Peyer's patch (tissue), 4 donors: ENCODE measurements around the gene ZPBP2. TPM values are rescaled to one million over a fixed set of nuclear protein-coding genes. Genes with fewer than 3 reads are reported as not detected.

ENCODE experiments used
- DNase-seq, 3 donors: peaks; one replicate each; pipeline ENCODE4 v3.0.0-alpha.2; 2017 to 2019
- H3K27ac ChIP-seq, 4 donors: fragments of 200-600 bp; sonication (generic); one replicate each; pipeline ENCODE4 v1.5.1; 2016 to 2019
- H3K27me3 ChIP-seq, 2 donors: fragments of 200-600 bp; sonication (generic); one replicate each; pipeline ENCODE4 v1.5.1; 2019
- H3K36me3 ChIP-seq, 3 donors: fragments of 200-600 bp; sonication (generic); one replicate each; pipeline ENCODE4 v1.5.1; 2016 to 2019
- H3K4me1 ChIP-seq, 4 donors: fragments of 200-600 bp; sonication (generic); one replicate each; pipeline ENCODE4 v1.5.1; 2016 to 2019
- H3K4me3 ChIP-seq, 4 donors: fragments of 200-600 bp; sonication (generic); 1 replicate in 3 of 4; 2 replicates in 1 of 4; pipeline ENCODE4 v1.5.1; 2016 to 2019; ENCODE audit warnings: mild to moderate bottlenecking in 1 of 4
- H3K9me3 ChIP-seq, 4 donors: fragments of 200-600 bp; sonication (generic); one replicate each; pipeline ENCODE4 v1.5.1; 2016 to 2019; ENCODE audit warnings: mild to moderate bottlenecking in 1 of 4
- POLR2A ChIP-seq, 2 donors: fragments of 450-650 bp; IDR thresholded peaks; one replicate each; pipeline ENCODE4 v1.5.1; 2017; ENCODE audit warnings: antibody characterized with exemption in 2 of 2, mild to moderate bottlenecking in 2 of 2, moderate library complexity in 2 of 2
- total RNA-seq, 4 donors: library from RNA; depleted of rRNA; stranded (reverse); fragments of >200 nt; gene quantifications; one replicate each; pipeline ENCODE4 v1.1.0, GENCODE V29; 2016
- TF ChIP-seq, protein P1 (sequence below), 6 experiments: fragments of 450-650 bp in 4 of 6; fragments of 200-600 bp in 2 of 6; sonication (generic) in 1 of 6; IDR thresholded peaks; one replicate each; pipeline ENCODE4 v1.5.1; 2017 to 2019; ENCODE audit warnings: antibody characterized with exemption in 6 of 6, mild to moderate bottlenecking in 3 of 6, moderate library complexity in 1 of 6

ZPBP2 gene
- total RNA-seq, 4 donors from 2014 or later = not detected

GRCh38 chr17:39923230-39923629 is 55.2 kb downstream of the ZPBP2 start:
- Histone ChIP-seq H3K4me1 (peaks cover 0 to 46% (median 14%) of the 10 kb centered on the region in 4 donors), H3K27ac (no peak overlapping the region), H3K4me3 (no peak overlapping the region), H3K27me3 (no peaks in the 10 kb centered on the region), H3K36me3 (peaks cover 0 to 35% (median 4%) of the 10 kb centered on the region in 3 donors), H3K9me3 (no peaks in the 10 kb centered on the region)
- TF ChIP-seq, protein P1, sequence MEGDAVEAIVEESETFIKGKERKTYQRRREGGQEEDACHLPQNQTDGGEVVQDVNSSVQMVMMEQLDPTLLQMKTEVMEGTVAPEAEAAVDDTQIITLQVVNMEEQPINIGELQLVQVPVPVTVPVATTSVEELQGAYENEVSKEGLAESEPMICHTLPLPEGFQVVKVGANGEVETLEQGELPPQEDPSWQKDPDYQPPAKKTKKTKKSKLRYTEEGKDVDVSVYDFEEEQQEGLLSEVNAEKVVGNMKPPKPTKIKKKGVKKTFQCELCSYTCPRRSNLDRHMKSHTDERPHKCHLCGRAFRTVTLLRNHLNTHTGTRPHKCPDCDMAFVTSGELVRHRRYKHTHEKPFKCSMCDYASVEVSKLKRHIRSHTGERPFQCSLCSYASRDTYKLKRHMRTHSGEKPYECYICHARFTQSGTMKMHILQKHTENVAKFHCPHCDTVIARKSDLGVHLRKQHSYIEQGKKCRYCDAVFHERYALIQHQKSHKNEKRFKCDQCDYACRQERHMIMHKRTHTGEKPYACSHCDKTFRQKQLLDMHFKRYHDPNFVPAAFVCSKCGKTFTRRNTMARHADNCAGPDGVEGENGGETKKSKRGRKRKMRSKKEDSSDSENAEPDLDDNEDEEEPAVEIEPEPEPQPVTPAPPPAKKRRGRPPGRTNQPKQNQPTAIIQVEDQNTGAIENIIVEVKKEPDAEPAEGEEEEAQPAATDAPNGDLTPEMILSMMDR (IDR thresholded peaks at IDR 0.05) = no peak
- TF ChIP-seq POLR2A (IDR thresholded peaks at IDR 0.05) = no peak
- peak in 1 of 3 donors; percentile 5 for DNase-seq

DNA sequence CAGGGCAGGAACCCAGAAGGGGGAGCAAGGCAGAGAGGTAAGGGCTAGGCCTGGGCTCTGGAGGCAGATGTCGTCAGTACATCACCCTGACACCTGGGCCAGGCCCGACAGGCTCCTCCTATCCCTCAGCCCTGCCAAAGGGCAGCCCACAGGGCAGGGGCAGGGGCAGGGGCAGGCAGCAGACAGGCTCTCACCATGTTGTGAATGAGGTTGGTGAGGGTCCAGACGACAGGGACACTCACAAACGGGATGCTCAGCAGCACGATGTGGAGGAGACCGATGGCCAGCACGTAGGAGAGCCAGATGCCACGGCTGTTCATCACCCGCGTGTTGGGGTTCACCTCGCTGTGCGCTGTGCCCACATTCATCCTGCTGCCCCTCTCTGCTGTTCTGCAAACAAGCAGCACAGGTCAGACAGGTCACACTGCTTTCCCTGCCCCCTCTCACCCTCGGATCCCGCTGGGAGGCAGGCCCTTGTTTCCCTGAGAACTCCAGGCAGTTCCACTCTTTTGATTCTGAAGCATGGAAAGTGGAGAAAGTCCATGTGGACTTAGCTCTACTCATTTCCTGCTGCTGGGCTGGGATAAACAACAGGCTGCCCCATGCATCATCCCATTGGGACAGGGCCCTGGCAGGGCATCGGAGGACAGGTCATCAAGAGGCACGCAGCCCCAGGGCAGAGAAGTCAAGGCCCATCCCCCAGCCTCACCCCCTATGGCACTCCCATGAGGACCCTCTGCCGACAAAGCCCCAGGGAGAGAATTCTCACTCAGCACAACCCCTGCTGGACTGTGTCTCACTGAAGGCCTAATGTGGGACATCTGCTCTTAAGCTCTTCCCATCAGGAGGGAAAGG is 56.1 kb downstream of the ZPBP2 start:
- Histone ChIP-seq H3K27ac (peak overlapping the region in 1 of 4 donors; percentile 30), H3K4me3 (peak overlapping the region in 1 of 4 donors; percentile 11), H3K9me3 (no peaks in the 10 kb centered on the region), H3K36me3 (peaks cover 0 to 35% (median 4%) of the 10 kb centered on the region in 3 donors), H3K4me1 (peaks cover 0 to 51% (median 16%) of the 10 kb centered on the region in 4 donors), H3K27me3 (no peaks in the 10 kb centered on the region)
- no peak for DNase-seq
- no peak for TF ChIP-seq POLR2A (IDR thresholded peaks at IDR 0.05)

DNA sequence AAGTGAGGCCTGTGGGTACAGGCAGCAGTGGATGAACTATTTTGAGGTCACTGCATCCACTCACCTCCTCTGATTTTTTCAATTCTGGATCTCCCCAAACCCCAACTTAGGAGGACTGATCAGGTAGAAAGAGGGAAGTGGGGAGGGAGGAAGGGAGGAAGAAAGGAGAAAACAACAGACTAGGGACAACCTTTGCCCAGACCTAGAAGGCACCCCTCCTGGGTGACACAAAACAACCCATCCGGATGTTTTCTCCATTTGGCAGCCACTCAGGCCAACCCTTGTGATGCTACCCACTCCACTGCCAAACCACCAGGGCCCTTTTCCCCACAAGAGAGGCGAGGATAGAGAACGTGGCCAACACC is 56.7 kb downstream of the ZPBP2 start:
- no peak for DNase-seq
- Histone ChIP-seq H3K36me3 (peaks cover 0 to 35% (median 4%) of the 10 kb centered on the region in 3 donors), H3K4me3 (peak overlapping the region in 1 of 4 donors; percentile 11), H3K27ac (peak overlapping the region in 2 of 4 donors; percentile 13 to 30), H3K9me3 (no peaks in the 10 kb centered on the region), H3K4me1 (peaks cover 0 to 51% (median 16%) of the 10 kb centered on the region in 4 donors), H3K27me3 (no peaks in the 10 kb centered on the region)
- no peak for TF ChIP-seq POLR2A (IDR thresholded peaks at IDR 0.05)
- TF ChIP-seq, protein P1 (IDR thresholded peaks at IDR 0.05) = no peak

GRCh38 chr17:39925282-39926134 is 57.5 kb downstream of the ZPBP2 start:
- Histone ChIP-seq H3K4me1 (peaks cover 0 to 47% (median 16%) of the 10 kb centered on the region in 4 donors), H3K27me3 (no peaks in the 10 kb centered on the region), H3K36me3 (peaks cover 0 to 35% (median 4%) of the 10 kb centered on the region in 3 donors), H3K9me3 (no peaks in the 10 kb centered on the region), H3K27ac (peak overlapping the region in 3 of 4 donors; percentile 30 to 84 (median 55)), H3K4me3 (peak overlapping the region; percentile 75 to 90 (median 88))
- no peak for DNase-seq
- no peak for TF ChIP-seq POLR2A (IDR thresholded peaks at IDR 0.05)
- TF ChIP-seq, protein P1 (IDR thresholded peaks at IDR 0.05) = no peak

- no peaks in the 10 kb centered on the region for H3K27me3 ChIP-seq
- peak overlapping the region in 3 of 4 donors; percentile 84 to 90 (median 85) for H3K27ac ChIP-seq
- TF ChIP-seq, protein P1 (IDR thresholded peaks at IDR 0.05) = no peak
- TF ChIP-seq POLR2A (IDR thresholded peaks at IDR 0.05) = no peak
- no peaks in the 10 kb centered on the region for H3K9me3 ChIP-seq
- H3K4me3 ChIP-seq = peak overlapping the region; percentile 75 to 90 (median 88)
- H3K4me1 ChIP-seq = peaks cover 0 to 41% (median 16%) of the 10 kb centered on the region in 4 donors
- peaks cover 0 to 30% (median 4%) of the 10 kb centered on the region in 3 donors for H3K36me3 ChIP-seq
- no peak for DNase-seq
Measured at GRCh38 chr17:39926135-39926587, 58.2 kb downstream of the ZPBP2 start.
